ENCODE data around the gene ARL6IP4. TPM values are rescaled to one million over a fixed set of nuclear protein-coding genes. Genes with fewer than 3 reads are reported as not detected.

ARL6IP4 gene
- total RNA-seq, 1 donor from 2014 or later, result 146 TPM

- Mint-ChIP-seq H3K4me1 (ENCODE audit: low read depth) (peaks cover 14% of the 10 kb centered on the region), H3K27ac (ENCODE audit: unreplicated experiment) (no peak overlapping the region), H3K36me3 (ENCODE audit: low read depth) (no peaks in the 10 kb centered on the region), H3K4me3 (ENCODE audit: unreplicated experiment) (no peak overlapping the region), H3K9me3 (ENCODE audit: low read depth) (no peaks in the 10 kb centered on the region), H3K27me3 (ENCODE audit: low read depth) (no peaks in the 10 kb centered on the region)
- TF ChIP-seq, protein P1, sequence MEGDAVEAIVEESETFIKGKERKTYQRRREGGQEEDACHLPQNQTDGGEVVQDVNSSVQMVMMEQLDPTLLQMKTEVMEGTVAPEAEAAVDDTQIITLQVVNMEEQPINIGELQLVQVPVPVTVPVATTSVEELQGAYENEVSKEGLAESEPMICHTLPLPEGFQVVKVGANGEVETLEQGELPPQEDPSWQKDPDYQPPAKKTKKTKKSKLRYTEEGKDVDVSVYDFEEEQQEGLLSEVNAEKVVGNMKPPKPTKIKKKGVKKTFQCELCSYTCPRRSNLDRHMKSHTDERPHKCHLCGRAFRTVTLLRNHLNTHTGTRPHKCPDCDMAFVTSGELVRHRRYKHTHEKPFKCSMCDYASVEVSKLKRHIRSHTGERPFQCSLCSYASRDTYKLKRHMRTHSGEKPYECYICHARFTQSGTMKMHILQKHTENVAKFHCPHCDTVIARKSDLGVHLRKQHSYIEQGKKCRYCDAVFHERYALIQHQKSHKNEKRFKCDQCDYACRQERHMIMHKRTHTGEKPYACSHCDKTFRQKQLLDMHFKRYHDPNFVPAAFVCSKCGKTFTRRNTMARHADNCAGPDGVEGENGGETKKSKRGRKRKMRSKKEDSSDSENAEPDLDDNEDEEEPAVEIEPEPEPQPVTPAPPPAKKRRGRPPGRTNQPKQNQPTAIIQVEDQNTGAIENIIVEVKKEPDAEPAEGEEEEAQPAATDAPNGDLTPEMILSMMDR (IDR thresholded peaks at IDR 0.05), result no peak
- no peak for DNase-seq (ENCODE audit: low spot score)
These were observed 10.8 kb upstream of the ARL6IP4 start for GRCh38 chr12:122969676-122970075.

DNA sequence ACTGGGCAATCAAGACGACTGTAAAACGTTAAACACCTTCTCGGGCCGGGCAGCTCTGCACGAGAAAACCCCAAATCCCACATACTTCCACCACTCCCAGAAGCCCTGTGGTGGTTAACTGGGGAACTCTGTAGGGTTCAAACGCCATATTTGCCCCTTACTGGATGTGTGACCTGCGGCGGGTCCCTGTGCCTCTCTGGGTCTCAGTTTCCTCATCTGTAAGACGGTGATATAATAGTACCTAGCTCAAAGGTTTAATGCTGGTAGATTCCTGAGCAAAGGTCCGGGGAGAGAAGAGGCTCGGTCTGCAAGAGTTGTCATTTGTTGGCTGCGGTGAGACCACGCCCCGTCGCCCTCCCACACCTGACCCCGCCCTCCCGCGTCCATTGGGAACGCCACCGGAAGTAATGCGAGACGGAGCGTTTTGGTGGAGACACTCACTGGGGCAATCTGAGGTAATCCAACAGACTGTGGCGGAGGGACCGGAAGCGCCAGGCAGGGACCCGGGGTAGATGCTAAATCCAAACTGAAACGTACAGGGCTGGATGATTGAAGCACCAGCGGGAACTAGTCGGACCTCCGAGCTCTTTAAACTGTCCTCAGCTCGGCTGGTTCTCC, 6.1 kb upstream of the ARL6IP4 start:
- Mint-ChIP-seq H3K36me3 (ENCODE audit: low read depth) (no peaks in the 10 kb centered on the region), H3K4me1 (ENCODE audit: low read depth) (peaks cover 29% of the 10 kb centered on the region), H3K9me3 (ENCODE audit: low read depth) (no peaks in the 10 kb centered on the region), H3K27ac (ENCODE audit: unreplicated experiment) (peak overlapping the region; percentile 99), H3K4me3 (ENCODE audit: unreplicated experiment) (peak overlapping the region; percentile 94), H3K27me3 (ENCODE audit: low read depth) (no peaks in the 10 kb centered on the region)
- TF ChIP-seq, protein P1 (IDR thresholded peaks at IDR 0.05), result no peak
- peak; percentile 98 for DNase-seq (ENCODE audit: low spot score)

GRCh38 chr12:122974892-122975789, 5.3 kb upstream of the ARL6IP4 start, which contains the start of gene OGFOD2:
Gene OGFOD2 (plus strand): TSS chr12:122975244. CDS start chr12:122975252, 8 bp downstream.
- H3K27me3 Mint-ChIP-seq (ENCODE audit: low read depth), result no peaks in the 10 kb centered on the region
- H3K27ac Mint-ChIP-seq (ENCODE audit: unreplicated experiment), result peak within 1 kb of the TSS; percentile 99
- peak; percentile 97 for DNase-seq (ENCODE audit: low spot score)
- H3K4me1 Mint-ChIP-seq (ENCODE audit: low read depth), result peaks cover 36% of the 10 kb centered on the region
- H3K36me3 Mint-ChIP-seq (ENCODE audit: low read depth), result no peaks in the 10 kb centered on the region
- no peaks in the 10 kb centered on the region for H3K9me3 Mint-ChIP-seq (ENCODE audit: low read depth)
- H3K4me3 Mint-ChIP-seq (ENCODE audit: unreplicated experiment), result peak within 1 kb of the TSS; percentile 94
- TF ChIP-seq, protein P1 (IDR thresholded peaks at IDR 0.05), result no peak

DNA sequence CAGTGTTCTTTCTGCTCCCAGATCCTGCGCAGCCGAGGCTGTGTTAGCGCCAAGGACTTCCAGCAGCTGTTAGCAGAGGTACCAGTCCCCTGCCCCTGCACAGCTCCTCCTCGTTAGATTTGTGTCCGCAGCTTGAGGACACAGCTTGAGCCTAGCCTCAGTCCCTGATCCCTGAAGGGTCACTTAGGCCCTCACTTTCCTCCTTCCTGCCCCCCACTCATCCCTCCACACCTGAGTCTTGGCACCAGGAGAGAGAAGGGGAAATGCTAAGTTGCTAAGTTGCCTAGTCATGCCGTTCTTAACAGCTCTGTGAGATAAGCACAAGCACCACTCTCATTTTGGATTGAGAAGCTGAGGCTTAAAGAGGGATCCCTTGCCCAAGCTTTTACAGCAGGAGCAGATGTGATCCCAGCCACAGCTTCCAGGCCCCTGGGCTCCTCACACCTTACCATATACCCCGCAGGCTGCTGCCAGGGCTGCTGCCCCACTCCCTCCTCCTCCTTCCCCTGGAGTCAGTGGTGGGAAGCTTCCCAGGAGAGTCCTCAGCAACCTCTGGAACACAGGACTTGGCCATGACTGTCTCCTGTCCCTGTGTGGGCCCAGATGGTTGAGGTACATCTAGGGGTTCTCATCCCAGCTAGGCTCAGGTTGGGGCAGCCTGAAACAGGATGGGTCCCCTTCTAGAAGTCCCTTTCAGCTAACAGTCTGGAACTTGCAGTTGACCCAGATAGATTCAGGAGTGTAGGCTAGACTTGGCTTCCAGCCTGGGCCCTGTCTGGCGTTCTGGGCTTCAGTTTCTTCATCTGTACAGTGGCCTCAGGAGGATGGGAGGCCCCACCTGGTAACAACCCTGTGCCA, 4.5 kb upstream of the ARL6IP4 start:
- no peak for DNase-seq (ENCODE audit: low spot score)
- TF ChIP-seq, protein P1 (IDR thresholded peaks at IDR 0.05), result no peak
- Mint-ChIP-seq H3K27me3 (ENCODE audit: low read depth) (no peaks in the 10 kb centered on the region), H3K36me3 (ENCODE audit: low read depth) (no peaks in the 10 kb centered on the region), H3K27ac (ENCODE audit: unreplicated experiment) (peak overlapping the region; percentile 99), H3K4me1 (ENCODE audit: low read depth) (peaks cover 37% of the 10 kb centered on the region), H3K4me3 (ENCODE audit: unreplicated experiment) (peak overlapping the region; percentile 94), H3K9me3 (ENCODE audit: low read depth) (no peaks in the 10 kb centered on the region)

- no peaks in the 10 kb centered on the region for H3K27me3 Mint-ChIP-seq (ENCODE audit: low read depth)
- H3K27ac Mint-ChIP-seq (ENCODE audit: unreplicated experiment), result peak overlapping the region; percentile 99
- TF ChIP-seq, protein P1 (IDR thresholded peaks at IDR 0.05), result no peak
- H3K9me3 Mint-ChIP-seq (ENCODE audit: low read depth), result no peaks in the 10 kb centered on the region
- peak; percentile 77 for DNase-seq (ENCODE audit: low spot score)
- no peak overlapping the region for H3K4me3 Mint-ChIP-seq (ENCODE audit: unreplicated experiment)
- peaks cover 41% of the 10 kb centered on the region for H3K4me1 Mint-ChIP-seq (ENCODE audit: low read depth)
- H3K36me3 Mint-ChIP-seq (ENCODE audit: low read depth), result no peaks in the 10 kb centered on the region
These were observed 3.9 kb upstream of the ARL6IP4 start for GRCh38 chr12:122976648-122976975.
